ENCODE results near the gene IFI27L1. TPM values are rescaled to one million over a fixed set of nuclear protein-coding genes. Genes with fewer than 3 reads are reported as not detected.

IFI27L1 gene
- total RNA-seq, 1 experiment from 2014 or later = 27.6 TPM

GRCh38 chr14:94052662-94053061, 28.4 kb upstream of the IFI27L1 start:
- peaks cover 11% of the 10 kb centered on the region for H3K4me1 Mint-ChIP-seq
- no peak overlapping the region for H3K4me3 Mint-ChIP-seq
- no peak for DNase-seq (ENCODE audit: low spot score)
- no peak for ATAC-seq
- peaks cover 86% of the 10 kb centered on the region for H3K36me3 Mint-ChIP-seq
- ChIA-PET CTCF (interaction anchor here (0.7 to 4.0 kb wide), 8 partner anchors 16 to 128 kb away, joined by 4 to 46 read pairs (median 9); partner anchors contain the start of genes DDX24, IFI27L1 and IFI27L2), POLR2A (interaction anchor here (0.6 kb wide), 1 partner anchor 140 kb away, joined by 3 read pairs; no protein-coding TSS in a partner anchor)
- TF ChIP-seq TEAD1 (CRISPR knock-in tag; IDR thresholded peaks at IDR 0.05) = no peak
- TF ChIP-seq GRHL2 (CRISPR knock-in tag; IDR thresholded peaks at IDR 0.05; ENCODE audit: insufficient replicate concordance, severe bottlenecking) = no peak
- no peak for TF ChIP-seq ELF4 (CRISPR knock-in tag; IDR thresholded peaks at IDR 0.05; ENCODE audit: low read depth)
- TF ChIP-seq RORB (CRISPR knock-in tag; IDR thresholded peaks at IDR 0.05) = no peak
- no peak for TF ChIP-seq ZNF425 (CRISPR knock-in tag; conservative IDR thresholded peaks at IDR 0.05)
- TF ChIP-seq MAX (CRISPR knock-in tag; IDR thresholded peaks at IDR 0.05) = no peak
- no peak for TF ChIP-seq ARID4B (CRISPR knock-in tag; IDR thresholded peaks at IDR 0.05; ENCODE audit: borderline replicate concordance)
- no peak for TF ChIP-seq ZMAT4 (CRISPR knock-in tag; IDR thresholded peaks at IDR 0.05)
- TF ChIP-seq NR3C1 (CRISPR knock-in tag; conservative IDR thresholded peaks at IDR 0.05; ENCODE audit: low read depth) = no peak
- no peak for TF ChIP-seq GTF2I (CRISPR knock-in tag; conservative IDR thresholded peaks at IDR 0.05)
- no peak for TF ChIP-seq OVOL2 (CRISPR knock-in tag; IDR thresholded peaks at IDR 0.05; ENCODE audit: borderline replicate concordance)
- TF ChIP-seq FOXP1 (CRISPR knock-in tag; IDR thresholded peaks at IDR 0.05; ENCODE audit: borderline replicate concordance) = no peak
- TF ChIP-seq ZNF396 (CRISPR knock-in tag; IDR thresholded peaks at IDR 0.05; ENCODE audit: borderline replicate concordance) = no peak
- TF ChIP-seq CREB1 (CRISPR knock-in tag; IDR thresholded peaks at IDR 0.05) = no peak
- no peak for TF ChIP-seq RELA (CRISPR knock-in tag; IDR thresholded peaks at IDR 0.05; ENCODE audit: borderline replicate concordance)
- TF ChIP-seq NFATC4 (CRISPR knock-in tag; IDR thresholded peaks at IDR 0.05) = no peak
- no peak for TF ChIP-seq FOXK1 (CRISPR knock-in tag; IDR thresholded peaks at IDR 0.05)
- peak overlapping the region; percentile 78 for H3K27ac Mint-ChIP-seq
- H3K27me3 Mint-ChIP-seq (ENCODE audit: low read depth) = no peaks in the 10 kb centered on the region
- H3K9me3 Mint-ChIP-seq = no peaks in the 10 kb centered on the region

GRCh38 chr14:94054401-94054800, 26.7 kb upstream of the IFI27L1 start:
- no peak for ATAC-seq
- H3K27ac Mint-ChIP-seq = no peak overlapping the region
- H3K9me3 Mint-ChIP-seq = no peaks in the 10 kb centered on the region
- ChIA-PET POLR2A (no interaction called here), CTCF (interaction anchor here (4.0 kb wide), 1 partner anchor 18 kb away, joined by 31 read pairs; no protein-coding TSS in a partner anchor)
- H3K36me3 Mint-ChIP-seq = peaks cover 92% of the 10 kb centered on the region
- H3K4me3 Mint-ChIP-seq = no peak overlapping the region
- DNase-seq (ENCODE audit: low spot score) = no peak
- no peaks in the 10 kb centered on the region for H3K27me3 Mint-ChIP-seq (ENCODE audit: low read depth)
- H3K4me1 Mint-ChIP-seq = peaks cover 11% of the 10 kb centered on the region
- TF ChIP-seq HMGA2 (CRISPR knock-in tag; IDR thresholded peaks at IDR 0.05) (no peak), ZMAT4 (CRISPR knock-in tag; IDR thresholded peaks at IDR 0.05) (no peak), AFF4 (CRISPR knock-in tag; IDR thresholded peaks at IDR 0.05; ENCODE audit: borderline replicate concordance) (no peak), ZNF232 (CRISPR knock-in tag; IDR thresholded peaks at IDR 0.05) (no peak), SOX15 (CRISPR knock-in tag; IDR thresholded peaks at IDR 0.05) (no peak), USF2 (CRISPR knock-in tag; IDR thresholded peaks at IDR 0.05) (no peak), NFE2L1 (CRISPR knock-in tag; IDR thresholded peaks at IDR 0.05) (no peak)

Measured in WTC11 (cell line).